HG02642 (cell line): Measurements from ENCODE around the gene XIRP2.

Experiments used
- ATAC-seq: cut with Tn5 transposase; IDR thresholded peaks from one replicate; pipeline ENCODE4 v1.9.1; 2021; ENCODE audit warnings: mild to moderate bottlenecking; ENCODE audit not compliant: unreplicated experiment, poor library complexity

XIRP2 gene

DNA sequence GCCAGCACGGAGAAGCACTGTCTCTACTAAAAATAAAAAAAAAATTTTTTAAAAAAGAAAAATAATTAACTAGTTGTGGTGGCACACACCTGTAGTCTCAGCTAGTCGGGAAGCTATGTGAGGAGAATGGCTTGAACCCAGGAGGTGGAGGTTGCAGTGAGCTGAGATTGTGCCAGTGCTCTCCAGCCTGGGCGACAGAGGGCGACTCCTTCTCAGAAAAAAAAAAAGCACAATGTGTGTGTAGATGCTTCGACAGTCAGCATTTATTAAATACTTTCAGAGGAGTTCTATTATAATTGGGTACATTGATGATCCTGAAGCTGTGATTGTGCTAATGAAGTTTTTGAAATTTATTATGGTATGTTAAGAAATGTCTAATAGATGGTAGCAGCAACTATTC, 46.5 kb downstream of the XIRP2 start:
- ATAC-seq, result no peak

DNA sequence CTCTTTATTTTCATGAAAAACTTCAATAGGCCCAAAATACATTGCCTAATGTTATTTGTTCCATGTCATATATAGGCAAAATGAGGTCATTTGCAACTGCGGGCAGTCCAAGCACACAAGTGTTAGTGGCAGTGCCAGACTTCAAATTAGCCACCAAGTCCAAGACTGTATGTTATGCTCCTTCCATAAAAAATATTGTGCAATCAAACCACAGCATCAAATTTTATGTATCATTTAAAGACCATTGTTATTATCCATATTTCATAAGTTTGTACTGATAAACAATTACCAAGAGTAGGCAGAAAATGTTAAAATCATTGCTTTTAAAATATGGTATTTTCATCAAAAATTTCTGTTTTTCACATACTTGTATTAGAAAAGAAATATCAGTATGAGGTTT, 54.1 kb downstream of the XIRP2 start:
- no peak for ATAC-seq

DNA sequence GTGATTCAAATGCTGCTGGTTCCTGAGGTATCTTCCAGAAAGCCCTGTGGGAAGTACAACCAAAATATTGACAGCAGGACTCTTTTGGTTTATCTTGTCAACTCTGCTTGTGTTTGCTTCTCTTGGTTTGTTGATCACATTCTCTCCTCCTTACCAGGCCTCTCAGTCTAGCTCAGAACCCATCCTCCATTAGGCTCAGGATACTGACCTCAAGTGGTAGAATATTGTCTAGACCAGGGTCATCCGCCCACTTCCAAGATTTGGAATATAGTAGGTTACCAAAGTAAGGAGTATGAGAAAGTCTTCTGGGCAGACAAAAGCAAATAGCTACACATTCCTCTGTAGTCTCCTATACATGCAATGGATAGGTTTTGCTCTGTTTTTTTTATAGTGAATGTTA, 56.6 kb downstream of the XIRP2 start:
- no peak for ATAC-seq

GRCh38 chr2:166957686-166958085, 69.4 kb downstream of the XIRP2 start:
- no peak for ATAC-seq

DNA sequence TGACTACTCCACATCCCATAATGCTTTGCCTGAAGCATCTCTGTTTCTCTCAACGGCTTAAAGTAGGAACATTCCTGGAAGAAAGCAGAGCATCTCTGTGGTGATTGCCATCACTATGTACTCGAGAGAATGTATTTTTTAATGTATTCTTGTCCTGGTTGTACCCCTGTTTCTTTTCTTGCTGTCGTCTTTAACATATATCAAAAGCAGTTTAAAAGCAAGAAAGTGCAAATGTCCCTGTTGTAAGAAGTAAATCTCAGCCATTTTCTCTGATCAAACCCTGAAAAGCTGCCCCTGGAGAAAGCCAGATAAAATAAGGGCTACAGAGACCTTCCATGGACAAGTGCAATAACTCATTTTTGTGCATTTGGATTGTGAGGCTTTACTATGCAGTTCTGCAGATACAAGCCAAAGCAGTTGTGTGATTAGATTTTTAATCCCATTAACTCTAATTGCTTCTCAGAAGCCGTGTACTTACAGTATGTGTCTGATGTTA, 70.8 kb downstream of the XIRP2 start:
- no peak for ATAC-seq

- no peak for ATAC-seq
Measured at GRCh38 chr2:166959556-166959955, 71.3 kb downstream of the XIRP2 start.

DNA sequence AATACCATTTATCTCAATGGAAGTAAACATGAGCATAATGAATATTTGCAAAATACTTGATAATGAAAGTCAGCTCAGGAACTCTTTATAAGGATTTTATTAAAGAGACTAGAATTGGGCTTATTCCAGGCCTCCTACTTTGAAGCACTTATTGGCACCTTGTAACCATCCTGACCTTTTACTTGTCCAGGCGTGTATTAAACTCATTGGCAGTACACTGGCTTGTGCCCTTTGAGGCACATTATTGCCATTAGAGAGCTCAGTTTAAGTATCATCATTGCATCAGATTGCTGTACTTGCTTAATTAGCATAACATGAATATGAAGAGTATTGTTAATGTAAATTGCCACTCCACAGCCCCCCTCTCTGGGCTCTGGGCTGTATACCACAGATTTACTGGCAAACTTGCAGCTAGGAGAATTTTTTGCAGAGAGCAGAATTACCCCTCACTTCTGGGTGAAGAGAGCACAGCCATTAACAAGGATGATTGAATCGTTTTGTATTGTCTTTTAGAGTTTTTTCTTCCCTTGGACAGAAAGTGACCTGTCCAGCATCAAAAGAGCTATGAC, 72.5 kb downstream of the XIRP2 start:
- no peak for ATAC-seq

- no peak for ATAC-seq
Measured at GRCh38 chr2:166961933-166962332, 73.7 kb downstream of the XIRP2 start.

GRCh38 chr2:166969486-166969885, 81.2 kb downstream of the XIRP2 start:
- ATAC-seq, result no peak

- ATAC-seq, result no peak
Measured at GRCh38 chr2:166972002-166972401, 83.7 kb downstream of the XIRP2 start.

- ATAC-seq, result no peak
Measured at GRCh38 chr2:166972418-166972817, 84.1 kb downstream of the XIRP2 start.

GRCh38 chr2:166984188-166984587, 95.9 kb downstream of the XIRP2 start:
- no peak for ATAC-seq

DNA sequence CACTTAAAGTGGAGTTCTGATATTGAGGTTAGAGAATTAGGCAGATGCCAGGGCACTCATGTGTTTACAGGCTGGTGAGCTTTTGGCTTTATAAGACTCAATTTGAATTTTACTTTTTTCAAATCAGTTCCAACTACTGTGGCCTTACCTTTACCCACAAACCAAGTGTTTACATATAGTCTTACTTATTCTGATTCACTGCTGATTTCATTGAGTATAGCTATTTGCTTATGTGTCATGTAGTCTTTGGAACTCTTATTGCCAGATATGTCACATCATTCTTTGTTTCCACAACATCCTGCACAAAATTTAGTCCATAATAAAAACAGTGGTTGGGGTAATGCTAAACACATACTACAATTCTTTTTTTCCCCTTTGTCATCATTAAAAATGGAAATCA, 96.5 kb downstream of the XIRP2 start:
- no peak for ATAC-seq

DNA sequence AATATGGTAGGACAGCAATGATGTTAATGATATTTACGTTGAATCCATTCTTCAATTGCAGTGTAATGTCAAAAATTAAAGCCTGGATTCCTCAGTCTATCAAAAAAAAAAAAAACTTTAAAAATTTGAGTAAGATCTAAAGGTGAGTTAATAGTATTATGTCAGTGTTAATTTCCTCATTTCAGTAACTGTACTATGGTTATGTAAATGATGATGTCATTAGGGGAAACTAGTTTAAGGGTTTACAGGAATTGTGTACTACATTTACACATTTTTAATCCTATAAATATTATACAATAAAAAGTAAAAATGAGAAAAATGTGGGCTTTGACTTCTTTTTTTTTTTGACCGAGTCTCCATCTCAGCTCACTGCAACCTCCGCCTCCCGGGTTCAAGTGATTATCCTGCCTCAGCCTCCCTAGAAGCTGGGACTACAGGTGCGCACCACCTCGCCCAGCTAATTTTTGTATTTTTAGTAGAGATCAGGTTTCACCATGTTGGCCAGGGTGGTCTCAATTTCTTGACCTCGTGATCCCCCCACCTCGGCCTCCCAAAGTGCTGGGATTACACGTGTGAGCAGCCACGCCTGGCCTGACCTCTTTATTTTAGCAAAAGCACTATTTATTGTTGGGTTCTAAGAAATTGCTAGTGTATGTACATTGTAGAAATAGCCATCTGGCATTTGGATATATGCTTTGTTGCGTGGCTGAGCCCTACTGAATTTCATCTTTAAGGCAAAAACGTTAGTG, 106.5 kb downstream of the XIRP2 start:
- ATAC-seq, result no peak

GRCh38 chr2:166996465-166996864, 108.2 kb downstream of the XIRP2 start:
- ATAC-seq, result no peak

DNA sequence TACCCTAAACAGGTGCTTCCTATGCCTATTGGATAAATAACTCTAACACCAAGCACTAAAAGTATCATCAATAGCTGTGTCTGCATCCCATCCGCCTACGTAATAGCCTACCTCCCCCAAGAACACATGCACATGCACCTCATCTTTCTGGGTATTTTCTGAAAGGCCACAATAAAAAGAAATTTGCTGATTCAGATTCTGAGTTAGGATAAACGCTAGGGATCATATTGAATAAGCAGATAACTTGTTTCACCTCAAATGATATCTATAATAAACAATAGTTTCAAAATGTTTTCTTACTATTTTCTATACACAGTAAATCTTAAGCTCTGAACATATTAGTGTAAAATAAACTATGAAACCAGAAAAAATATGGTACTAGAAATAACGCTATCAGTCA, 112.9 kb downstream of the XIRP2 start:
- no peak for ATAC-seq

- ATAC-seq, result no peak
Measured at GRCh38 chr2:167005096-167005495, 116.8 kb downstream of the XIRP2 start.

DNA sequence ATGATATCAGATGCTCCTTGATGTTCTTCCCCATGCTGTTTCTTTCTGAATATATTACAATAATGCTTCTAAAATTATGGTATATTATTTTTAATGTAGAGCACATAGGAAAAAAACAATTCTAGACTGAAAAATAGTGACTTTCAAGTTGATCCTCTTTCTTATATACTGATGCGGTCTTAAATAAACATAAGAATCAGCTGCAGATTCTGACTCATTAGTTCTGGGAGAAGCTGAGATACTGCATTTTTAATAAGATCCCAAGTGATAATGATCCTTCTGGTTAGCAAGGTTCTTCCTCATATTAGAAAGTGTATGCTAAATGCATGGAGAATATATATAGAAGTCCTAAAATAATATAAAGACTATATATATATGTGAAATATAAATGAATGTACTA, 124.9 kb downstream of the XIRP2 start:
- ATAC-seq, result no peak

DNA sequence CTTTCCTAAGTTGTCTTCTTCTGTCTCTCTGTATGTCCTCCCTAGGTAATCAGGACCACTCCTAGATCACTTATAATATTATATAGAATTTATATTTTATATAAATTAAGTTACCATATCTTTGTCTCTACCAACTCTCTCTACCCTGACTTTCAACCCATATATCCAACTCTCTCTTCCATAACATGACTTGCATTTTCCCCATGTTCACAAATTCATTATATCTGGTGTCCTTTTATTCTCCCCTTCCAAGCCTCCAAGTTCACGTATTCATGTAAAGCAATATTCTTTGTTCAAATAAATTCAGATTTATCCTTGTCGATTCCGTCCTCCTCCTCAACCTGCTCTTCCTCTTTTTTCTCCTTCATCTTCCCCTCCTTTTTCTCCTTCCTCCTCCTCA, 127.5 kb downstream of the XIRP2 start:
- no peak for ATAC-seq

DNA sequence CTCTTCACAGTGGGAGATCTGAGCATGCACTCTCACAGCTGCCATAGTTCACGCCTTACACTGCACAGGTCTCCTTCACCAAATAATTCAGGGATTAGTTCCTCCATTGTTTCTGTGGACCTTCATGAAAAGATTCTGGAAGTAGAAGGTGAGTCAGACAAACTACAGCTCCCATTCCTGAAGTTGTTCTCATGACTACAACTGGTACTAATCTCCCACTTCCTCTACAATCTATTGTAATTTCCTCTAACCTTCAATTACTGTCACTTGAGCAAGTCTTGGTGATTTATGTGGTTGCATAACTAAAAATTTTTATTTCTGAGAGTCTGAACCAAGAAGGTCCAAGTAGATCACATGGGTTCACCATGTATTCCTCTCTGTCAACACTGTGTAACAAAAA, 128.7 kb downstream of the XIRP2 start:
- ATAC-seq, result no peak

- ATAC-seq, result no peak
Measured at GRCh38 chr2:167018590-167018989, 130.3 kb downstream of the XIRP2 start.

GRCh38 chr2:167028503-167028902, 140.2 kb downstream of the XIRP2 start:
- no peak for ATAC-seq
